Spleen (tissue), 7 donors: Measurements from ENCODE around the gene MGA.

Source experiments
- POLR2A ChIP-seq, 3 donors: fragments of 450-650 bp; IDR thresholded peaks; one replicate each; pipeline ENCODE4 v1.5.1; 2017; ENCODE audit warnings: antibody characterized with exemption in 3 of 3, mild to moderate bottlenecking in 1 of 3
- POLR2AphosphoS5 ChIP-seq, 3 donors: sonication (generic); formaldehyde crosslinking; IDR thresholded peaks; one replicate each; pipeline ENCODE4 v1.5.1; 2017; ENCODE audit warnings: antibody characterized with exemption in 3 of 3
- TF ChIP-seq, protein P1 (sequence below), 11 experiments: fragments of 200-600 bp in 7 of 11; fragments of 450-650 bp in 4 of 11; sonication (generic) in 4 of 11; IDR thresholded peaks in 8 of 11; conservative IDR thresholded peaks in 3 of 11; 1 replicate in 7 of 11; 2 replicates in 4 of 11; pipeline versions ENCODE4 v1.4.0 to v1.8.0; 2016 to 2021; ENCODE audit warnings: antibody characterized with exemption in 11 of 11, inconsistent platforms in 4 of 11, mild to moderate bottlenecking in 1 of 11
- donor health status: DM: no; HTN: no; CAD: no; lungs with moderate emphysema.
- donor health status: DM: no; HTN: no; CAD: no.
- donor health status: DM: no; HTN: no; CAD: no.

DNA sequence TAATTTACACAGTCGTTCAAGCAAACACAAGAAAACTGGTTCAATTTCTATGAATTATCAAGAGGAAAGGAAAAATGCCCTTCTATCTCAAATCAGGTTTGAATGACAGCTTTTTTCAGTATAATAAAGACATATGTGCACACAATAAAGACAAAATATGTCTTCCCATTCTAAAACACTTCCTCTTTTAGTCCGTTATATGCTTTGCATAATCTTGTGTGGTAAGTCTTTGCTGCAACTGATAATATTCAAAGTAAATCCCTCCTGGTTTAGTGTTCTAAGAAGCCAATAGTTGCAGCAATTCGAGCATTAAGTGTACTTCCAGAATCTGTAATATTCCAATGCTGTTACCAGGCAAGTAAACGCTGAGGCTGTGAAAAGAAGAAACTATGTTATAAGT is 70.3 kb downstream of the MGA start:
- TF ChIP-seq POLR2AphosphoS5 (IDR thresholded peaks at IDR 0.05) (no peak), POLR2A (IDR thresholded peaks at IDR 0.05) (no peak)
- TF ChIP-seq, protein P1, sequence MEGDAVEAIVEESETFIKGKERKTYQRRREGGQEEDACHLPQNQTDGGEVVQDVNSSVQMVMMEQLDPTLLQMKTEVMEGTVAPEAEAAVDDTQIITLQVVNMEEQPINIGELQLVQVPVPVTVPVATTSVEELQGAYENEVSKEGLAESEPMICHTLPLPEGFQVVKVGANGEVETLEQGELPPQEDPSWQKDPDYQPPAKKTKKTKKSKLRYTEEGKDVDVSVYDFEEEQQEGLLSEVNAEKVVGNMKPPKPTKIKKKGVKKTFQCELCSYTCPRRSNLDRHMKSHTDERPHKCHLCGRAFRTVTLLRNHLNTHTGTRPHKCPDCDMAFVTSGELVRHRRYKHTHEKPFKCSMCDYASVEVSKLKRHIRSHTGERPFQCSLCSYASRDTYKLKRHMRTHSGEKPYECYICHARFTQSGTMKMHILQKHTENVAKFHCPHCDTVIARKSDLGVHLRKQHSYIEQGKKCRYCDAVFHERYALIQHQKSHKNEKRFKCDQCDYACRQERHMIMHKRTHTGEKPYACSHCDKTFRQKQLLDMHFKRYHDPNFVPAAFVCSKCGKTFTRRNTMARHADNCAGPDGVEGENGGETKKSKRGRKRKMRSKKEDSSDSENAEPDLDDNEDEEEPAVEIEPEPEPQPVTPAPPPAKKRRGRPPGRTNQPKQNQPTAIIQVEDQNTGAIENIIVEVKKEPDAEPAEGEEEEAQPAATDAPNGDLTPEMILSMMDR (IDR thresholded peaks at IDR 0.05 in 8 of 11, conservative IDR thresholded peaks at IDR 0.05 in 3 of 11), result no peak
